Ovary (tissue), 3 donors: ENCODE data around the gene NLGN1.

Source experiments
- CTCF ChIP-seq, 3 donors: fragments of 450-650 bp in 2 of 3; fragments of 200-600 bp in 1 of 3; IDR thresholded peaks; one replicate each; pipeline versions ENCODE4 v1.5.1 to v1.8.0; 2016 to 2022; ENCODE audit warnings: antibody characterized with exemption in 3 of 3, mild to moderate bottlenecking in 1 of 3
- POLR2A ChIP-seq: fragments of 450-650 bp; IDR thresholded peaks from one replicate; pipeline ENCODE4 v1.6.1; 2017; ENCODE audit warnings: antibody characterized with exemption, mild to moderate bottlenecking, moderate library complexity
- donor health status: DM: no; HTN: no; CAD: no.

- TF ChIP-seq POLR2A (no peak), CTCF (IDR thresholded peaks at IDR 0.05) (no peak)
These were observed 220.6 kb downstream of the NLGN1 start for GRCh38 chr3:173618148-173618547.
